Measurements from ENCODE around the gene PTGFRN. TPM values are rescaled to one million over a fixed set of nuclear protein-coding genes. Genes with fewer than 3 reads are reported as not detected.

The PTGFRN gene
- total and polyA plus RNA-seq, 2 of the 4 experiments (the other 2 are of a cell fraction) = 0.90 to 1.1 TPM

- BruUV-seq (replicated peaks) = no TSS peak
- Histone ChIP-seq H3K4me3 (ENCODE audit: insufficient read depth, low read depth, low read length) (no peak overlapping the region), H3K18ac (ENCODE audit: low read depth, low read length) (no peak overlapping the region), H2BK120ac (ENCODE audit: low read depth, low read length) (no peak overlapping the region), H3K9ac (ENCODE audit: low read depth, low read length) (no peak overlapping the region), H3K9me3 (ENCODE audit: control insufficient read depth, insufficient read depth, low read length) (no peaks in the 10 kb centered on the region), H2BK5ac (ENCODE audit: low read depth, low read length, poor library complexity, severe bottlenecking) (no peak overlapping the region), H3K4ac (ENCODE audit: low read depth, low read length) (no peak overlapping the region), H2BK20ac (ENCODE audit: low read depth, low read length) (no peak overlapping the region), H3K4me1 (ENCODE audit: control insufficient read depth, insufficient read depth, low read length) (no peaks in the 10 kb centered on the region), H4K5ac (ENCODE audit: low read depth, low read length) (no peak overlapping the region), H2AFZ (replicated peaks; ENCODE audit: low read length, poor library complexity) (no peak overlapping the region), H2AK5ac (ENCODE audit: low read depth, low read length) (no peak overlapping the region), H2AK9ac (replicated peaks; ENCODE audit: low read depth, low read length, poor library complexity) (no peak overlapping the region), H3K23ac (ENCODE audit: low read depth, low read length) (no peak overlapping the region), H3K27me3 (ENCODE audit: control insufficient read depth, insufficient read depth, low read length) (no peaks in the 10 kb centered on the region), H3K36me3 (ENCODE audit: control insufficient read depth, insufficient read depth, low read length) (no peaks in the 10 kb centered on the region), H4K20me1 (ENCODE audit: insufficient read depth, low read length) (no peaks in the 10 kb centered on the region), H3K14ac (replicated peaks; ENCODE audit: low read depth, low read length) (no peak overlapping the region), H2BK15ac (ENCODE audit: low read depth, low read length) (no peak overlapping the region), H3K4me2 (ENCODE audit: low read depth, low read length) (no peak overlapping the region), H3K56ac (ENCODE audit: extremely low read depth, insufficient read depth, low read length) (no peak overlapping the region), H4K8ac (ENCODE audit: low read depth in 2 of 2, low read length in 2 of 2) (no peak overlapping the region), H3K9me1 (ENCODE audit: insufficient read depth, low read length) (no peaks in the 10 kb centered on the region), H4K91ac (ENCODE audit: insufficient read depth, low read depth, low read length) (no peak overlapping the region), H3K27ac (ENCODE audit: insufficient read depth, low read length) (no peak overlapping the region), H3K79me1 (ENCODE audit: low read depth in 1 of 2, low read length in 2 of 2) (no peaks in the 10 kb centered on the region)
- intact Hi-C loops (cut with micrococcal nuclease) = no loop called here
- ATAC-seq (ENCODE audit: low read depth) (no peak), DNase-seq (no peak)
- TF ChIP-seq POLR2A (IDR thresholded peaks at IDR 0.05; ENCODE audit: low read depth, low read length) (no peak), CEBPB (IDR thresholded peaks at IDR 0.05; ENCODE audit: low read depth, low read length) (no peak), RCOR1 (IDR thresholded peaks at IDR 0.05; ENCODE audit: insufficient replicate concordance, low read length) (no peak), ELK1 (IDR thresholded peaks at IDR 0.05; ENCODE audit: borderline replicate concordance, low read depth, low read length) (no peak), MAFK (IDR thresholded peaks at IDR 0.05; ENCODE audit: low read depth, low read length) (no peak), SMC3 (IDR thresholded peaks at IDR 0.05; ENCODE audit: low read depth, low read length) (no peak), USF2 (IDR thresholded peaks at IDR 0.05; ENCODE audit: low read depth, low read length) (no peak), NFE2L2 (IDR thresholded peaks at IDR 0.05; ENCODE audit: low read depth, low read length) (no peak), MXI1 (IDR thresholded peaks at IDR 0.05; ENCODE audit: borderline replicate concordance, low read depth, low read length) (no peak), RFX5 (IDR thresholded peaks at IDR 0.05; ENCODE audit: low read depth, low read length) (no peak), CTCF (conservative IDR thresholded peaks at IDR 0.05; ENCODE audit: low read depth, low read length) (no peak), RAD21 (IDR thresholded peaks at IDR 0.05; ENCODE audit: low read length) (no peak), FOS (IDR thresholded peaks at IDR 0.05; ENCODE audit: low read depth, low read length) (no peak), CHD1 (IDR thresholded peaks at IDR 0.05; ENCODE audit: low read depth, low read length) (no peak), MAZ (IDR thresholded peaks at IDR 0.05; ENCODE audit: borderline replicate concordance, low read depth, low read length) (no peak), BHLHE40 (IDR thresholded peaks at IDR 0.05; ENCODE audit: low read depth, low read length) (no peak)
- CTCF ChIA-PET = no interaction called here
- 100% methylated on average over 1 of the region's 3 CpGs; no CpG with 5 or more reads in 1 of the 2 experiments for WGBS, 2 experiments (ENCODE audit: extremely low coverage in 2 of 2, insufficient read length in 1 of 2)
- in situ Hi-C loops (cut with MboI; ENCODE audit: low sequenced_read_pairs) = loop anchor here (5.0 kb wide), 1 partner anchor 50 kb away; no protein-coding TSS in a partner anchor
- POLR2A ChIA-PET (ENCODE audit: unreplicated experiment) = no interaction called here
- dilution Hi-C loops (cut with HindIII; ENCODE audit: low sequenced_read_pairs, unreplicated experiment) = no loop called here
These were observed 22.5 kb upstream of the PTGFRN start for GRCh38 chr1:116887212-116887611.
